Measurements from ENCODE around the gene BTBD9. TPM values are rescaled to one million over a fixed set of nuclear protein-coding genes. Genes with fewer than 3 reads are reported as not detected.

Gene BTBD9
- polyA plus RNA-seq, 2 of the 4 experiments (the other 2 are of a cell fraction): 2.3 to 4.6 TPM

DNA sequence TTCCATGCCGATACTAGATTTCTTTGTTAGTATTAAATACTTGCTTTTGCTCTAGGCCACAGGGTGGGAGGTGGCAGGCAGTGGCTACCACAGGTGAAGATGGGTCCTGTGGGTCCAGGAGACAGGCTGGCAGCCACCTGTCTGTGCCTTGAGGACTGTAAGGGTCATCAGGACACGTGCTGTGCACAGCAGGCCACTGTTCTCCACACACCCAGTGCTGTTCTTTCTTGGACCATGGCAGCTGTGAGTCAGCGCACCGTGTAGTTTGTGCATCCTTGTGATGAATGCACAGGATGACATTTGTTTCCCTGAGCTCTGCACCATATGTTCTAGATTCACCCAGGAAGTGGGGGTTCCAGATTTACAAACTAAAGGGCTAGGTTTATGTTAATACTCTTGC is 503.2 kb downstream of the BTBD9 start:
- 100% methylated on average over 1 of the region's 4 CpGs for WGBS (ENCODE audit: missing lambda C conversion rate)
- H3K4me3 ChIP-seq: no peak overlapping the region
- no peak overlapping the region for H3K4me2 ChIP-seq
- no peaks in the 10 kb centered on the region for H3K4me1 ChIP-seq
- H3K27ac ChIP-seq: no peak overlapping the region
- ATAC-seq (no peak), DNase-seq (ENCODE audit: low read depth in 1 of 2, low spot score in 1 of 2) (no peak), FAIRE-seq (no peak)
- H3K9me3 ChIP-seq: no peaks in the 10 kb centered on the region
- ChIA-PET CTCF (interaction anchor here (0.6 kb wide), 1 partner anchor 431 kb away, joined by 4 read pairs; no protein-coding TSS in a partner anchor), POLR2A (no interaction called here)
- TF ChIP-seq PHF8 (IDR thresholded peaks at IDR 0.05; ENCODE audit: borderline replicate concordance, low read depth): no peak
- TF ChIP-seq EHMT2 (IDR thresholded peaks at IDR 0.05; ENCODE audit: low read depth): no peak
- no peak for TF ChIP-seq TP53 (CRISPR knock-in tag; IDR thresholded peaks at IDR 0.05)
- TF ChIP-seq ZC3H11A (IDR thresholded peaks at IDR 0.05): no peak
- TF ChIP-seq CBX2 (IDR thresholded peaks at IDR 0.05; ENCODE audit: borderline replicate concordance, low read depth): no peak
- no peak for TF ChIP-seq KDM5A (IDR thresholded peaks at IDR 0.05)
- TF ChIP-seq HES2 (IDR thresholded peaks at IDR 0.05): no peak
- TF ChIP-seq, protein P1, sequence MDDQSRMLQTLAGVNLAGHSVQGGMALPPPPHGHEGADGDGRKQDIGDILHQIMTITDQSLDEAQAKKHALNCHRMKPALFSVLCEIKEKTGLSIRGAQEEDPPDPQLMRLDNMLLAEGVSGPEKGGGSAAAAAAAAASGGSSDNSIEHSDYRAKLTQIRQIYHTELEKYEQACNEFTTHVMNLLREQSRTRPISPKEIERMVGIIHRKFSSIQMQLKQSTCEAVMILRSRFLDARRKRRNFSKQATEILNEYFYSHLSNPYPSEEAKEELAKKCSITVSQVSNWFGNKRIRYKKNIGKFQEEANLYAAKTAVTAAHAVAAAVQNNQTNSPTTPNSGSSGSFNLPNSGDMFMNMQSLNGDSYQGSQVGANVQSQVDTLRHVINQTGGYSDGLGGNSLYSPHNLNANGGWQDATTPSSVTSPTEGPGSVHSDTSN (IDR thresholded peaks at IDR 0.05): no peak
- no peak for TF ChIP-seq HDAC2 (IDR thresholded peaks at IDR 0.05)
- TF ChIP-seq NR3C1 (IDR thresholded peaks at IDR 0.05): no peak
- no peak for TF ChIP-seq CEBPB (IDR thresholded peaks at IDR 0.05)
- TF ChIP-seq FOXS1 (CRISPR knock-in tag; IDR thresholded peaks at IDR 0.05): no peak
- no peak for TF ChIP-seq NPAS2 (CRISPR knock-in tag; IDR thresholded peaks at IDR 0.05; ENCODE audit: borderline replicate concordance)
- no peak for TF ChIP-seq ZNF302 (CRISPR knock-in tag; IDR thresholded peaks at IDR 0.05)
- TF ChIP-seq CHD4 (IDR thresholded peaks at IDR 0.05; ENCODE audit: borderline replicate concordance): no peak
- no peak for TF ChIP-seq HOXB5 (CRISPR knock-in tag; IDR thresholded peaks at IDR 0.05)
- no peak for TF ChIP-seq JUNB (IDR thresholded peaks at IDR 0.05)
- TF ChIP-seq ESRRA (IDR thresholded peaks at IDR 0.05; ENCODE audit: borderline replicate concordance, low read length): no peak
- no peak for TF ChIP-seq MAX (IDR thresholded peaks at IDR 0.05)
- no peak for TF ChIP-seq REST (IDR thresholded peaks at IDR 0.05)

DNA sequence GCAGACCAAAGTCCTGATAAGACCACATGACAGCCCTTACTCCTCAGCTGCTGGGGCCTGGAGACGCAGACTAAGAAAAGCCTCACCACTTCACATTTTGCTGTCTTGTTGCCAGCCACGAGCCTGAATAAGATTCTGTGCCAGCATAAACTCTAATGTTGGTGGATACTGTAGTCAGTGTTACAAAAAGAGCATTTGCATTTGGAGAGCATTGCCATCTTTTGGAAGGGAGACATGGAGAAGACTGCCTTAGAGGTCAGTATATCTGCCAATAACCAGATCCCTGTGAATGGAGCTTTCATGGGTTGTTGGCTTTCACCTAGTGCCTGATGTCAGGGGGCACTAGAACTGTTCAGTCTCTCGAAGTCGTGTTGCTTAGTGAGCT is 505.0 kb downstream of the BTBD9 start:
- Histone ChIP-seq H3K9me3 (no peaks in the 10 kb centered on the region), H3K27ac (no peak overlapping the region), H3K4me1 (no peaks in the 10 kb centered on the region), H3K4me3 (no peak overlapping the region), H3K4me2 (no peak overlapping the region)
- no peak for ATAC-seq
- no peak for DNase-seq (ENCODE audit: low read depth in 1 of 2, low spot score in 1 of 2)
- 89% methylated on average over 4 of the region's 4 CpGs for WGBS (ENCODE audit: missing lambda C conversion rate)
- no peak for FAIRE-seq
- ChIA-PET CTCF (no interaction called here), POLR2A (no interaction called here)
- TF ChIP-seq MAX (IDR thresholded peaks at IDR 0.05) (no peak), FOSL2 (IDR thresholded peaks at IDR 0.05) (no peak), FOSL2 (CRISPR knock-in tag; IDR thresholded peaks at IDR 0.05) (no peak), ZC3H11A (IDR thresholded peaks at IDR 0.05) (no peak), SMC3 (IDR thresholded peaks at IDR 0.05) (no peak), EP300 (IDR thresholded peaks at IDR 0.05) (no peak), ATOH8 (CRISPR knock-in tag; IDR thresholded peaks at IDR 0.05; ENCODE audit: low read depth) (no peak), REST (IDR thresholded peaks at IDR 0.05) (no peak), RAD21 (conservative IDR thresholded peaks at IDR 0.05 in 1 of 2, IDR thresholded peaks at IDR 0.05 in 1 of 2) (no peak), ZFP36 (IDR thresholded peaks at IDR 0.05; ENCODE audit: borderline replicate concordance, partially characterized antibody) (no peak), POLR2AphosphoS2 (conservative IDR thresholded peaks at IDR 0.05; ENCODE audit: low read length) (no peak), NR3C1 (IDR thresholded peaks at IDR 0.05) (no peak)
- TF ChIP-seq, protein P2, sequence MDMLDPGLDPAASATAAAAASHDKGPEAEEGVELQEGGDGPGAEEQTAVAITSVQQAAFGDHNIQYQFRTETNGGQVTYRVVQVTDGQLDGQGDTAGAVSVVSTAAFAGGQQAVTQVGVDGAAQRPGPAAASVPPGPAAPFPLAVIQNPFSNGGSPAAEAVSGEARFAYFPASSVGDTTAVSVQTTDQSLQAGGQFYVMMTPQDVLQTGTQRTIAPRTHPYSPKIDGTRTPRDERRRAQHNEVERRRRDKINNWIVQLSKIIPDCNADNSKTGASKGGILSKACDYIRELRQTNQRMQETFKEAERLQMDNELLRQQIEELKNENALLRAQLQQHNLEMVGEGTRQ (IDR thresholded peaks at IDR 0.05): no peak

All from A549 (cell line).